ENCODE results near the gene FAM107B. TPM values are rescaled to one million over a fixed set of nuclear protein-coding genes. Genes with fewer than 3 reads are reported as not detected.

Gene FAM107B
- total and polyA plus RNA-seq, 2 of the 8 experiments (the other 6 are each of a cell fraction or from before 2014, with no cell fraction given): 7.5 to 28.1 TPM

DNA sequence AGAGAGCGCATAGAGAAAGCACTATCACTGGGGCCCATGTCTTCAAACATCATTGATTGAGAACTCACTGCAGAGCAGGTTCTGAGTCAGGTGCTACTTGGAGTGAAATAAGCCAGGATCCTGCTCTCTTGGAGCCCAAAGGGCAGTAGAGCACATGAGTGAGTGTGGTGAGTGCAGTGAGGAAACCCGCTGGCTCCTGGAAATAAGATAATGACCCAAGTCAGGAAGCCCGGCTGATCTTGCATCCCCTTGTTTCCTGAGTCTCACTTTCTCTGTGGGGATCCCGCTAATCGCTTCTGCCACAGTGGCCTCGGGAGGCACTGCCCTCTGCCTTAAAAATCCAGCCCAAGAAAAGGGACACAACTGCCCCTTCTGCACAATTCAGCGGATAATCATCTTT, 7.1 kb upstream of the FAM107B start (continued):
- TF ChIP-seq CHD7 (IDR thresholded peaks at IDR 0.05; ENCODE audit: insufficient replicate concordance, low read length): no peak
- TF ChIP-seq BRCA1 (IDR thresholded peaks at IDR 0.05; ENCODE audit: low read depth, low read length): no peak
- TF ChIP-seq NRF1 (IDR thresholded peaks at IDR 0.05; ENCODE audit: low read depth, low read length): no peak
- TF ChIP-seq KDM1A (IDR thresholded peaks at IDR 0.05; ENCODE audit: borderline replicate concordance, low read length): no peak
- TF ChIP-seq ATF2 (IDR thresholded peaks at IDR 0.05; ENCODE audit: low read length): no peak
- no peak for TF ChIP-seq EGR1 (IDR thresholded peaks at IDR 0.05; ENCODE audit: borderline replicate concordance, low read depth, low read length)
- no peak for TF ChIP-seq MAFK (IDR thresholded peaks at IDR 0.05; ENCODE audit: low read depth, low read length)
- no peak for TF ChIP-seq KDM4A (IDR thresholded peaks at IDR 0.05; ENCODE audit: low read depth, low read length, severe bottlenecking)

Measured in H1 (cell line).